ENCODE data around the gene ITPKB.
"Not testable (repeated sequence)": the region's sequence is repeated elsewhere in the genome, so short reads cannot be mapped to it uniquely, and the experiment has no call there.

The ITPKB gene

DNA sequence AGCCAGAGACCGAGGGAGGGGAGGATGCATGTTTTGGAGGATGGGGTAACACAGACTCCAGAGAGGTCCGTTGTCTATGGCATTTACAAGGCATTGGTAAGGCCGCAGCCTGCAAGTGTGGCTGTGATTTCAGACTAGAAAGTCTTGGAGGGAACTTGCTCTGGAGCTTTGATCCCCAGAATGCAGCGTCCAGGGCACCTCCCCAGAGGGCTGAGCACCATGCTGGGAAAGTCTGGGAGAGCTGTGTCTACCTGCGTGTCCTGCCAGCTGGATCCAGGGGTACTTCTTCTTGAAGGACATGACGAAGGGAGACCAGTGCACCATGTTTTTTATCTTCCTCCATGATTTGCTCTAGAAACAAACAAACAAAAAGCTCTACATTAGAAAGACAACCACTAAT, 90.7 kb downstream of the ITPKB start:
- no peak for FAIRE-seq

DNA sequence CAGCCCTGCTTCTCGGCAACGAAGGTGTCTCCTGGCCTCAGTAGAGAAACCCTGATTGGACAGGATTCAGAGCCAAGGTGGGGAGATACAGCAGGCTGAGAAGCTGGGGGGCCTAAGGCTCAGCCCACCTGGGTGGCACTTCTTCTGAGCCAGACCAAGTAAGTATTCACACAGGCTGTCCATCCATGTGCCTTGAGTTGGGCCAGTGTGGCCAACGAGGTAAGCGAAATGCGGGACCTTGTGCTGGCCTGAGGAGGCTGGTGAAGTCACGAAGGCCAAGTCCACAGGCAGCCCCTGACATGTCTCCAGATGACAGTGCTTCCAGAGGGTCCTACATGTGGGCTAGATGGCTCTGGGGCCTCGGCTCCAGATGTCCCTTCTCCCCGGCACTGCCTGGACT, 91.4 kb downstream of the ITPKB start:
- no peak for FAIRE-seq

DNA sequence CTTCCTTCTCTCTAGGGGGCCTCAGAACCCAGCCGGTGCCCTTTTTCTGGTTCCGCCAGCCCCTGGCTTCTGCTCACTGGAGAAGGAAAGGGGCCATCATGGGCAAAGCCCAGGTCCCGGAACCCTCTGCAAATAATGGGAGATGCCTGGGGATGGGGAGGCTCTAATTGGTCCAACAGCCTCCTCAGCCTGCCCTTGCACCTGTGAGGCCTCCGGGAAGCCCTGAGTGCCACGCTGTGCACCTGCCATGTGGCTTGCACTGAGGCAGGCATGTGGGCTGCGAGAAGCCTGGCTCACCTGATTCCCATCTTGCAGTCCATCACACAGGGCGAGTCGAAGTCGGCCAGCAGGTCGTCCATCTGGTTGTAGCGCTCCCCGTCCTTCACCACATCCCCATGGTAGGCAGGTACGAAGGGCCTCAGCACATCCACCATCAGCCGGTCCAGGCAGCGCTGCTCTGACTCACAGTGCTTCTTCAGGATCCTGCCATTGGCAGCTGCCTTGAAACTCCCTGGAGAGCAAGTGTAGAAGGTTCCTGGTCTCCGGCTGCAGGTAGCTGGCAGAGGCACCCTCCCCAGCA, 92.1 kb downstream of the ITPKB start:
- FAIRE-seq = no peak

DNA sequence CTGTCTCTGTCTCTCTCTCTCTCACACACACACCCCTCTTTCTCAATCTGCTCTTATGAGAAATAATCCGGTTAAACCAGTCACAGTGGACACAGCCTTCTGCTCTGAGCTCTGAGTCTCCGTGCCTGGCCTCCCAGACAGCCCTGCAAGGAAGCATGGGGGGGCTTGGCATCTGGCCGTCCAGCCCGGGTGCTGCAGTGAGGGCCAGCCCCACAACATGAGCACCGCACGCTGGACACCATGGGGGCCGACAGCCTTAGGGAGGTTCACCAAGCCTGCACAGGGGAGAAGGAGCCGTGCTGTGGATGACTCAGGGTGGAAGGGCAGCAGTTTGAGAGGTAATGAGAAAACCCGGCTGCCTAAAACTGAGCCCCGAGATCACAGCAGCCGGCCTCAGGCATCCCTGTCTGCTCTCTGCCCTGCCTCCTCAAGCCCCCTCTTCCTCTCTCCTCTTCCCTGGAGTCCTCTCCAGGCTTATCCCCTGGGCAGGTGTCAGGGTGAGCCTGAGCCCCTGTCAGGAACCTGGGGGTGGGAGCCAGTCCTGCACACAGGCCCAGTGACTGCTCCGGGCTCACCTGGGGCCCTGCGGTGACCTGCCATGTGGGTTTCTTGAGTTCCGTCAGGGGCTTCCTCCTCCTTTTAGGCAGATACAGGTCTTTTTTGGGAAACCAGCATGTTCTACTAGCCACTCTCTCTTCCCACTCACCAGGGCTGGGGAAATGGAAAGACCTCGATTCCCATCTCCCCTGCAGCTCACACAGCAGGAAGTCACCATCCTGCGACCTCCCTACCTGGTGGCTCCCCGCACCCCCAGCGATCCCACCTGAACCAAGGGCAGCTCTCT, 92.8 kb downstream of the ITPKB start:
- no peak for FAIRE-seq

DNA sequence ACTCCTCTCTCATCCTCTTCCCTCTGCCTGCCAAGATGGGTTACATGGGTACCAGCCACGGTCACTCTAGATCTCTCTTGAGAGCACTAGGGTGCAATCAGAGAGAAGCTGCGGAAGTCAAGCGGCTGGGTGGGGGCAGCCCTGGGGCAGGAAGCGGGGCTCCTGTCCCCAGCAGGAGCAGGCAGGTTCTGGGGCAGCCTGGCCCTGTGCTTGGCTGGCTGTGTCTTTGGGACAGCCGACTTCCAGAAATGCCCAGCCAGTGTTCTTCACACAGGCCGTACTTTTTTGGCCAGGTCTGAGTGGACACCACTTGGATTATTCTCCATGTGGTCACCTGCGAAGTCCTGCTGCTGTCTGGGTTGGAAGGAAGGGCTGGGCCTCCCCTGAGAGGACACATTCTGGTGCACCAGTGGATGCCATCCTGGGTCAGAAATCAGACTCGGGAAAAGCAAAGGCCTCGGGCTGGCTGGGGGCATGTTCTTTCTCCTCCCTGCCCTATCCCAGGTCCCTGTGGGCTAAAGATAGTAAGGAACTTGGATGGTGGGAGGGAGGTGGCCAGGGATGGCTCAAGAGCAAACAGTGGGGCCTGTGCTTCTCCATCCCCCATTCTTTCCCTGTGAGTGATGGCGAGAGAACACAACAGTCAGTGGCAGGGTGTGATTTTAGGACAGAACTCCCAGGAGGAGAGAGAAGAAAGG, 93.7 kb downstream of the ITPKB start:
- no peak for FAIRE-seq

DNA sequence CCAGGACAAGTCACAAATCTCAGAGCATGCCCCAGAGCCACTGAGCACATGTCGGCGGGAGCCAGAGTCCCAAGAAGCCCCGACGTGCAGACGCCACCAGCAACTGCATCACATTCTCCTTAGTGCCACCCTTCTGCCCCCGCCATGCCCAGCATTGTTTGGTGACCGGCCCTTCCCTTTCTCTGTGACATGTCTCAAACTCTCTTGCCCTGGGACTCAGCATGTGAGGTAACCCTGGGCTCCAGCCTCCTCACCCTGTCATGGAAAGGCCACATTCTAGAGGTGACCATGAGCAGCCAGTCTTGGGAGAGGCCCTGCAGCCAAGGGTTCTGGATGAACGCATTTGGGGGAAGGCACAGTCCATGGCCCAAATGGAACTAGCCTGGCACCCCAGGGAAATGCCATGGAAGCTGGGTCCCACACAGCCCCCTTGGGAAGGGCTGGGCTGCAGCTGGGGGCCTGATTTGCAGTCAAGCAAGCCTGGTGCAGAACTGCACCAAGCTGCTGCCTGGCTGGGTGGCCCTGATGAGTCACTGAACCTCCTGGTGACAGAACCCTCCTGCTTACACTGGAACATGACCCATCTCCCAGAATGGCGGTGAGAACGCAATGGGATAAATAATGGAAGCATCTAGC, 94.4 kb downstream of the ITPKB start:
- no peak for FAIRE-seq

DNA sequence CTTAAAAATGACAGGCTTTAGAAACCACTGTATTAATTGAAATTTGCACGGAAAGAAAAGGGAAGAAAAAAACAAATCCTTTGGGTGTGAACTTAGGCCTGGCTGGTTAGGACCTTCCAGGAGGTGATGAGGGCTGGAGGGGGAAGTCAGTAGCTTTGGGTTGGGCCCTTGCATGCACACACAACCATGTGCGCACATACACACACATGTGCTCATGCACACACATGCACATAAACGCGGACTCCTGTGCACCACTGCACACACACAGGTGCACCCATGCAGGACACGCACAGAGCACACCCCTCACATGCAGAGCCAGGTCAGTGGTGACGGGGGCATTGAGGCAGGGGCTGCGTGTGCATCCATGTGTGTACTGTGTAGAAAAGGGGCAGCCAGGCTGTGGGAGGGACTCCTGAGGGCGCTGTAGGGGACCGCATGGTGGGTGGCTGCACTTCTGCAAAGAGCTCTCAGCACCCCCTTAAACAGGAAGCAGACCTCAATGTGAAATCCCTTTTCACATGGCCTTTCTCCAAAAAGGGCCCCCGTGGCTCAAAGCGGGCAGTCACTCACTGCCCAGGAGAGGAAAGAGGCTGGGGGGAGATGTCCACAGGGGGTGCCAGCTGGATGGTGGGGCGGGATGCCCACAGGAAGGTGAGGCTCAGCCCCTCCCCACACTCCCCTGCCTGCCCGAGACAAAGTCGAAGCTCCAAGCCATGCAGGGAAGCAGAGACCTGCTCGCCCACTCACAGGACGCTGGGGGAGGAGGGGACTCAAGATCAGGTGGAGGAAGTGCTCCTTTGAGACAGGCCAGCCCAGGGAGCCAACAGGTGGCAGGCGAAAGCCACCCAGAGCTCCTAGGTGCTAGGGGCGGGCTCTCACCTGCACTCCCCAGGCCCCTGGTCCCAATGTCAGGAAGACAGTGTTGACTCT, 95.2 kb downstream of the ITPKB start:
- no peak for FAIRE-seq

DNA sequence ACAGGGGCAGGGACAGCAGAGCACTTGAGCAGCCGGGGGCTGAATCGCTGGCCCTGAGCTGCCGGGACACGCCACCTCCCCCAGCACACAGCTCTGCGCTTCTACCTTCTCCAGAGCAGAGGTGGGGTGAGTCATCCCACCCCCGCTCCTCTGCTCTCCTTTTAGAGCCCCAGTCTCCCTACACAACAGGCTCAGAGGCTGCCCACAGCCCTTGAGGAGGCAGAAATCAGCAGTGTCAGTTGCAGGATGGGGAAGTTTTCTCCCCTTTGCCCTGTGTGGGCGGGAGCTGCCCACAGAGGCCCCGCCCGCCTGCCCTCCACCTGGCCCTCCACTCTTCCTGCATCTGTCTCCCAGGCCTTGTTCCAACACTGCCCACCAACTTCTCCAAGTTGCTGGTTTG, 95.9 kb downstream of the ITPKB start:
- FAIRE-seq = no peak

DNA sequence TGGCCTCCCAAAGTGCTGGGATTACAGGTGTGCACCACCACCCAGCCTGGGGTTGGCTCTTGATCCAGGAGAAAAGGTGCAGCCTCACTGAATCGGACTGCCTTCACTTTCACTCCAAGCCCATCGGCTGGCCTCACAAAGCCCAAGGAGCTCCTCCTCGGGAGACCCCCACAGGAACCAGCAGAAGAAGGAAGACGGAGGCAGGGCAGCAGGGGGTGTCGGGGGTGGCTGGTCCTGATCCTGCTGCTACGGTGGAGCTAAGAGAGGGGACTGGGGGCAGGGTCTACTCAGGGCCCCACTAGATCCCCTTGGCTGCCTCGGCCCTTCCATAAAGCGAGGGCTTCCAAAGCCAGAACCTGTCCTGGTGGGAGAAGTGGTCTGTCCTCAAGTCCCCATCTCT, 96.7 kb downstream of the ITPKB start:
- FAIRE-seq = no peak

DNA sequence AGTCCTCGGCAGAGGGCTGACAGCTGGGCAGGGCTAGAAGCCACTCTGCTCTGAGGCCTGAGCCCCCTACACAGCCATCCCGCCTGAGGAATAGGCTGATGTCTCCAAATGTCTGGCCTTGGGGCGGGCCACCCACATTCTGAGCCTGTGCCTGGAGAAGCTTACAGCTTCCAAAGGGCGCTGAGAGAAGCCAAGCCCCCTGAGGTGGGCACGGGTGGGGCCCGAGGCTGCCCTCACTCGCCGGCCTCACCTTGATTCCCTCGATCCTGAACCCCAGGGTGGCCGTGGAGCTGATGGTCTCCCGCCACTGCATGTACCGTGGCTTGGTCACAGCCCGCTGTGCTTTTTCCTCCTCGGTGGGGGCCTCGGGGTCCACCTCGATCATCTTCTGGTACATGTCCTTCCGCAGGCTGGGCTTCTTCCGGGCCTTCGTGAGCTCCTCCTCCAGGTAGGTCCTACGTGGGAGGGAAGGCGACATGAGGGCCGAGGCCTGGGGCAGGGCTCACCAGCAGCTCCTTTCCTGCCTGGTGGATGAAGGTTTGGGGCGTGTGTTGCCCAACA, 97.3 kb downstream of the ITPKB start:
- no peak for FAIRE-seq

DNA sequence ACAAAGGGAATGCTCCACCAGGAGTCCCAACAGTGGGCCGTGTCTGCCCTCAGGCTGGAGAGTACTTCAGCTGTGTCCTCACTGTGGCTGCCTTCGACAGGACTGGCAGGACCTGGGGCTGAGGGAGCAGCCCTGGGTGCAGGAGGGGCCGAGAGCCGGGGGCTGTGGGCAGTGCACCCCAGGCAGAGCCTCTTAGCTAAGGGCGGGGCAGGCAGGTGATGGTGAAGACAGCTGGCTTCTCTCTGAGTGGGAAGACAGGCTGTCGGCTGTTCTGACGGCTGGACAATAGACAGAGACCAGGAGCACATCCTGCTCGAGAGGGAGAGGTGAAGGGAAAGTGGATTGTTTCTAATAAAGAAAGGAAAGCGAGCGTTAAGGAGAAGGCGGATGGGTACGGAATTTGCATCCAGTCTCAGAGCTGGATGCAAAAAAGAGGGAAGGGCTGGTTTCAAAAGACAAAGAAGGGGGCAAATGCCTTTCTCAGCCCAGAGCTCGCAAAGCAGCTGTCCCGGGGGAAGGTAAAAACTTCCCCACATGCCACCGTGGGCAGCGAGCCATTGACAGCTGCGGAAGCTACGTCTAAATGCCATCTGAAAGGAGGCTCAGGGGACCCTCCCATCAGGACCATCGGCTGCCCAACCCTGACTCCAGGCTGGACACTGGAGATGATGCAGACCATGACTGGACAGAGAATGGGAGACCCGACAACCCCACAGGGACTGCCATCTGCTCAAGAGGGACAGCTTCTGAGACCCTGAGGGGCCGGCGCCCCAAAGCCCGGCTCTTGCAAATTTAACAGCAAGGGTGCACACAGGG, 98.6 kb downstream of the ITPKB start:
- no peak for FAIRE-seq

DNA sequence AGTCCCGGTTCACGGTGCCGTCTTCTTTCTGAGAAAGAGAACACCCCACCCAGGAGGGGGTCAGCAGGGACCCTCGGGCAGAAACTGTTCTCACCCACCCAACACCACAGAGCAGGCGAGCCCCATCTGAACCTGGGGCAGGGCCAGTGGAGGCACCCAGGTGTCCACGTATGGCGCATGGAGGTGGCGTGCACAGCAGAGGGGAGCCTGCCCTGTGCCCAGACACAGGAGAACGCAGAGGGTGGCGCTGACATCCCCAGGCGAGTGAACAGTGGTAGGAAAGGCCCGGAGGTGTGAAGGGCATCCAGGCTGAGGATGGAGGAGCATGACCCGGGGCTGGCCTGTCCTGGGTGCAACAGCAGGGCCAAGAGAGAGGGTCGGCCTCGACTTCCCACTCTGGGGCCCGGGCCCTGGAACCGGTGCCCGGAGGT, 99.4 kb downstream of the ITPKB start:
- FAIRE-seq = no peak

DNA sequence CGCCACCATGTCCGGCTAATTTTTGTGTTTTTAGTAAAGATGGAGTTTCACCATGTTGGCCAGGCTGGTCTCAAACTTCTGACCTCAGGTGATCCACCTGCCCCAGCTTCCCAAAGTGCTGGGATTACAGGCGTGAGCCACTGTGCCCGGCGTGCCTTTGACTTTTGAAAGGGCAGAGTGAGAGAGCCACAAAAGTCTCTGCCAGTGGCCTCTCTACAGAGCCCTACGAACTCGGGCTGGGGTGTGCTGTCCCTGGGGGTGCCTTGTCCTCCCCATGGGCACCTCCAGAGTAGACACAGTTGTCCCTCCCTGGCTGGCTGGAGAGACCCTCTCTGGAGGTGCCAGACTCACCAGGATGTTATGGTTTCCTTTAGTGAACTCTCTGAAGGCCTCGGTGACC, 99.9 kb downstream of the ITPKB start:
- FAIRE-seq = not testable (repeated sequence)

DNA sequence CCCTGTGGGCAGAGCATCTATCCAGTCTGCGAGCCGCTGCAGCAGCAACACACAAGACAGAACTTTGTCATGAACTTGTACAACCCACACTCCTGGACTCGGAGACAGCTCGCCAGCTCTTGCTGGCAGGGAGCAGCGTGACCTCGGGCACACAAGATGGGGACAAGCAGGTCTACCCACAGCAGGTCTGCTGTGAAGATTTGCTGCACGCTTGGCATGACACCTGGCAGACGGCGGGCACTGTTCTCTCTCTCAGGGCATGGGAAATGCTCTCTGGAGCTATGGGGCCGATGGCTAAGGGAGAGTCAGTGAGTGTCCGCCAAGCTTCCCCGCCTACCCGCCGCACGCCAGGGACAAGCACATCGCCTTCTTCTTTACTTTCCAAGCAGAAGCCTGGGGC, 100.5 kb downstream of the ITPKB start:
- FAIRE-seq = no peak

DNA sequence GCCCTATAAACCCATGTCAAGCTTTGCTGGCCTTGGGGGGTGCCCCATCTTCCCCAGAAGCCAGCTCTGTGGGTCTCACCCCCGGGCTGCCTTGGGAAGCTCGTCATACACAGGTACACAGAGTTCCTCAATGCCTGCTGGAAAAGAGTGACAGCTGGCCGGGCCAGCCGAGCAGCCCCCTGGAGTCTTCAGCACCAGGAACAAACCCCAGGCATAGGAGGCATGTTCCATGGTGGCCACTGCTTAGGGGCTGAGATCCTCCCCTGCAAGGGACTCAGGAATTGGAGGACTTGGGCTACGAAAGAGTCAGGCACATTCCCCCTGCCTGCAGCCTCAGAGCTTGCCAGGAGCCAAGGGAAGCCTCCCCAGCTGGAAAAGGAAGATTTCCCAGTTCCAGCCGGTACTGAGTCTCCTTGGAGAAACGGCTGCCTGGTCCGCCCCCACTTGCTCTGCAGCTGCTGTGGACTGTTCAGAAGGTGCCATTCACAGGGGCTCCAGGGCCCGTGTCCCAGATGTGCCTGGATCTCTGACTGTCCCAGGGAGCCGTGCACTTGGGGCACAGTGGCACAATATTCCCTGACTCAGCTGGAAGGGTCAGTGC, 101.0 kb downstream of the ITPKB start:
- FAIRE-seq = no peak

DNA sequence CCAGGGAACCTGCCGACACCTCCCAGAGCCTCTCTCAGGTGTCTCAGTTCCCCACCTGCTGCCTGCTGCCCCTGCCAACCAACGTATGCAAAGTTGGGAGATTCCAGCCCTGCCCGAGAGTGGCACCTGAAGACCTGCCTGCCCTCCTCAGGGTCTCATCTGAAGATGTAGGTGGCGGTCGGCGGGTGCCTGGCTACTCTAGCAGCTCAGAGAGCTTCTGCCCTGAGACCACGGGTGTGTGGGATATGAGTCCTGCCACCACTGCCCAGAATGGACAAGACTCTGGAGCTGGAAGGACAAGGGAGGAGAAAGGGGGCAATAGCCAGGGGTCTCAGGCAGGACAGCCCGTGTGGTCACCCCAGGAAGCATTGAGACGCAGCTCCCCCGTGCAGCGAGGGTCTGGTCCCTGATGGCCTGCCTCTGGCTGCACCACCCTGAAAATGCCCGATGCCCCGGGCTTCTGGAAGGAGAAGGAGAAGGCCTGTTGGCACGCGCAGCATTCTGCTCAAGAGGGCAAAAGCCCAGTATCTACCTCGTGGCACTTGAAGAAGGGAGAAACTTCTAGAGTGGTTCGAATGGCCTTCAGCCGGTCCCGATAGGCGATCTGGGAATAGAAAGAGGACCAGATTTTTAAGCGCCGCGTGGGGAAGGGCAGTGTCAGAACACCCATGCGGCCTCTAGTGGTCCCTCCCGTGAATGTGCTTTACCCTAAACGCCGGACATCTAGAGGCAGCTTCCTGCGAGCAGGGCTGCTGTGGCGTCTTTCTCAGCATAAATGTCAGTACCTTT, 101.7 kb downstream of the ITPKB start:
- FAIRE-seq = no peak

DNA sequence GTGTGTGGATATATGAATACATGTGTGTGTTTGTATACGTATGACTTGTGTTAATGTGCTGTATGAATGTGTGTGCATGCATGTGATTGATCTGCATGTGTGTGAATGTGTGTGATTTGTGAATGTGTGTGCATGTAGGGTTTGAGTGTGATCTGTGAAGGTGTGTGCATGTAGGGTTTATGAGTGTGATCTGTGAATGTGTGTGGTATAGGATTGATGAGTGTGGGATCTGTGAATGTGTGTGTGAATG, 102.3 kb downstream of the ITPKB start:
- FAIRE-seq = no peak

DNA sequence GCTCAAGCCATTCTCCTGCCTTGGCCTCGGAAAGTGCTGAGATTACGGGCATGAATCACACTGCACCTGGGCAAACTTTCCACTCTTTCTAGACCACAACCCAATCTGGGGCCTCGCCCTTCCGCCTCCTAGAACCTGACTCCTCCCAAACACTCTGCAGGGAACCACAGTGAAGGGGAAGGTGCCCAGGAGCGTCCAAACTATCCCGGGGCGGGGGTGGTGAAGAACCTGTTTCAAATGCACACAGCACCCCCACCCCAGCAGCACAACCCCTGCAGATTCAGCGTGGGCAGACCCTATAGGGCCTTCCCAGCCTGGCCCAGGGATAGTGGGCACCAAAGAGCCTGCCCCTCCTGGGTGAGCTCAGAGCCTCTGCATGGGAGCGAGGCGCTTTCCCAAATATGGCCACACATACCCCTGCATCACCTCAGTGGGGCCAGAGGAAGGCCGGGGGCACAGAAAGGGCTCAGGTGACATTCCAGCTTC, 103.6 kb downstream of the ITPKB start:
- FAIRE-seq = no peak

DNA sequence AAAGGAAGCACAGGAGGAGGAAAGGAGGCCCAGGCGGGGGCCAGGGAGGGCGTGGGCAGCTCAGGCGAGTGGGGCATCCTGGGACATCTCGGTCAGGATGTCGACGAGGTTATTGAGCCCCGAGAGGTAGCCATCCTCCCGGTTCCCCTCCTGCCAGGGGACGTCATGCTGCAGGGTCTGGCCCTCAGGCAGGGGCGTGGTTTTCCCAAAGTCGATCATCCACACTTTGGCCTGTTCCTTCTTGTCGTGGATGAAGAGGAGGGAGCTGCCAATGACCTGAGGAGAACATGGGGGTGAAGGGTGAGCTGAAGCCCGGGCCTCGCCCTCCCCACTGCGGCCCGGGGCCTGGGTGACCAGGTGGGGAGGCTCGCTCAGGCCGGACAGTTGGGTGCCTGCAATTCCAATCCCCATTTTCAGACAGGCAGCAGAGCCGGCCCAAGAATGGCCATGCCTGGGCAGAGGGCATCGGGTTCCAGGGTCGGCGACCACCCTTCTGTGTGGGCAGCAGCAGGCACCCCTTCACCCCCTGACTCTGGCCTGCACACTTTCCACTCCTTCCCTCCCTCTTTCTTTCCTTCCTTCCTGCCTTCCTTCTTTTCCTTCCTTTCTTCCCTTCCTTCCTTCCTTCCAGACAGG, 104.4 kb downstream of the ITPKB start:
- no peak for FAIRE-seq
